Brain microvascular endothelial cell (primary cell): Measurements from ENCODE around the gene CPXM1.

Experiments used
- DNase-seq: peaks from one replicate; pipeline ENCODE4 v3.0.0-alpha.2; 2020
- H3K27ac ChIP-seq: fragments of 250-450 bp; sonication (Bioruptor Pico); 2 replicates; pipeline ENCODE4 v1.5.1; 2020; ENCODE audit warnings: mild to moderate bottlenecking, moderate library complexity
- H3K27me3 ChIP-seq: fragments of 250-450 bp; sonication (Bioruptor Pico); replicated peaks from 2 replicates; pipeline ENCODE4 v1.5.1; 2020; ENCODE audit warnings: mild to moderate bottlenecking
- H3K36me3 ChIP-seq: fragments of 250-450 bp; sonication (Bioruptor Pico); replicated peaks from 2 replicates; pipeline ENCODE4 v1.5.1; 2020; ENCODE audit warnings: mild to moderate bottlenecking
- H3K4me3 ChIP-seq: 2 replicates; pipeline ENCODE4 v1.5.1; 2011; ENCODE audit warnings: low read depth, mild to moderate bottlenecking, control low read depth, low read length, moderate library complexity
- in situ Hi-C: cut with HindIII; loops from 2 replicates; pipeline ENCODE4 v1.10.0; 2017; ENCODE audit warnings: low sequenced_read_pairs, low pct_ligation_motif_present
- TF ChIP-seq, protein P1 (sequence below): IDR thresholded peaks from 2 replicates; pipeline ENCODE4 v1.5.1; 2011; ENCODE audit warnings: low read depth, mild to moderate bottlenecking, moderate library complexity, low read length, control low read depth, inconsistent platforms; ENCODE audit errors: missing control alignments

CPXM1 gene

DNA sequence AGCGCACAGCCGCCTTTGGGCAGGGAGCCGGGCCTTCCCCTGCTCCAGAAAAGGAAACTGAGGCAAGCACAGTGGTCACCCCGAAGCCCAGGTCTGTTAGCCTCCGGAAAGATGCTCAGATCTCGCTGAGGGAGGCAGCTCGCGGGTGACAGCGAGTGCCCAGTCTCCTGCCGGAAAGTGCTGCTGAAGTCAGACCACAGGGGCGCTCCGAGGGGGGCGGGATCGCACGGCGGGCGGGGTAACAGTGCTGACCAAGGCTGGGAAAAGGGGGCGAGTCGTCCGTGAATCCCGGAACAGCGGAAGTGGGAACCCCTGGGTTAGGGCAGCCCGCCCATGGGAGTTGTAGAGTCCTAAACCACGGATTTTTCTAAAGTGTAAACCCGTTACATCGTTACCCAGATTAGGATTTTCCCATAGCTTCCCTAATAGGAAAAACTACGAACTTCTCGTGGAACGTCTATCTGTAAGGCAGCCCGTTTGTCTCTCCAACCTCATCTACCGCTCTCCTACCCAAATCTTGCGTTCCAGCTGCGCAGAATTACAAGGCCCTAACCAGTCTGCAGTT is 40.6 kb upstream of the CPXM1 start:
- Histone ChIP-seq H3K4me3 (peak overlapping the region; percentile 82), H3K27me3 (no peaks in the 10 kb centered on the region), H3K36me3 (peaks cover 2% of the 10 kb centered on the region), H3K27ac (peak overlapping the region; percentile 15)
- TF ChIP-seq, protein P1, sequence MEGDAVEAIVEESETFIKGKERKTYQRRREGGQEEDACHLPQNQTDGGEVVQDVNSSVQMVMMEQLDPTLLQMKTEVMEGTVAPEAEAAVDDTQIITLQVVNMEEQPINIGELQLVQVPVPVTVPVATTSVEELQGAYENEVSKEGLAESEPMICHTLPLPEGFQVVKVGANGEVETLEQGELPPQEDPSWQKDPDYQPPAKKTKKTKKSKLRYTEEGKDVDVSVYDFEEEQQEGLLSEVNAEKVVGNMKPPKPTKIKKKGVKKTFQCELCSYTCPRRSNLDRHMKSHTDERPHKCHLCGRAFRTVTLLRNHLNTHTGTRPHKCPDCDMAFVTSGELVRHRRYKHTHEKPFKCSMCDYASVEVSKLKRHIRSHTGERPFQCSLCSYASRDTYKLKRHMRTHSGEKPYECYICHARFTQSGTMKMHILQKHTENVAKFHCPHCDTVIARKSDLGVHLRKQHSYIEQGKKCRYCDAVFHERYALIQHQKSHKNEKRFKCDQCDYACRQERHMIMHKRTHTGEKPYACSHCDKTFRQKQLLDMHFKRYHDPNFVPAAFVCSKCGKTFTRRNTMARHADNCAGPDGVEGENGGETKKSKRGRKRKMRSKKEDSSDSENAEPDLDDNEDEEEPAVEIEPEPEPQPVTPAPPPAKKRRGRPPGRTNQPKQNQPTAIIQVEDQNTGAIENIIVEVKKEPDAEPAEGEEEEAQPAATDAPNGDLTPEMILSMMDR: no peak
- in situ Hi-C loops: no loop called here
- peak; percentile 62 for DNase-seq

- in situ Hi-C loops: no loop called here
- DNase-seq: peak; percentile 83
- TF ChIP-seq, protein P1: no peak
- Histone ChIP-seq H3K27me3 (no peaks in the 10 kb centered on the region), H3K4me3 (peak within 1 kb of the TSS; percentile 82), H3K27ac (peak within 1 kb of the TSS; percentile 90), H3K36me3 (peaks cover 2% of the 10 kb centered on the region)
Measured at GRCh38 chr20:2840138-2840966, 39.9 kb upstream of the CPXM1 start, which contains the start of the genes PCED1A and VPS16. TSS of gene PCED1A (minus strand) at chr20:2840655. CDS start at chr20:2839912, 743 bp downstream. TSS of gene VPS16 (plus strand) at chr20:2840745. CDS start at chr20:2840775, 30 bp downstream.

DNA sequence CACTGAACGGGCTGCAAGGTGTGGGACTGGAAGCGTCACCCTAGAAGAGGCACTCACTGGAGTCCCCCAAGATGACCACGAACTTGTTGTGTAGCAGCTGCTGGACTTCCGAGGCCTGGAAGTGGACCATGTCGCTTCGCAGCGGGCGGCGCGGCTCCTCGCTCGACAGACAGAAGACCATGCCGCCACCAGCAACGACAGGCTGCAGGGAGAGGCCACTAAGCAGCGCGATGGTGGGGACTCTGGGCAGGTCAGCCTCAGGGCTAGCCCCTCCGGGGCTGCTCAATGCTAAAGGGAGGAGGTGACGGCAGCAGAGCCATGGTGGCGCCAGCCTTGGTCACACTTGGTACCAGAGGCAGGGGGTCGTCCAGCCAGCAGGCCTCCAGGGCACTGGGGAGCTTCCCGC is 39.3 kb upstream of the CPXM1 start:
- peaks cover 2% of the 10 kb centered on the region for H3K36me3 ChIP-seq
- H3K4me3 ChIP-seq: peak overlapping the region; percentile 82
- TF ChIP-seq, protein P1: no peak

DNA sequence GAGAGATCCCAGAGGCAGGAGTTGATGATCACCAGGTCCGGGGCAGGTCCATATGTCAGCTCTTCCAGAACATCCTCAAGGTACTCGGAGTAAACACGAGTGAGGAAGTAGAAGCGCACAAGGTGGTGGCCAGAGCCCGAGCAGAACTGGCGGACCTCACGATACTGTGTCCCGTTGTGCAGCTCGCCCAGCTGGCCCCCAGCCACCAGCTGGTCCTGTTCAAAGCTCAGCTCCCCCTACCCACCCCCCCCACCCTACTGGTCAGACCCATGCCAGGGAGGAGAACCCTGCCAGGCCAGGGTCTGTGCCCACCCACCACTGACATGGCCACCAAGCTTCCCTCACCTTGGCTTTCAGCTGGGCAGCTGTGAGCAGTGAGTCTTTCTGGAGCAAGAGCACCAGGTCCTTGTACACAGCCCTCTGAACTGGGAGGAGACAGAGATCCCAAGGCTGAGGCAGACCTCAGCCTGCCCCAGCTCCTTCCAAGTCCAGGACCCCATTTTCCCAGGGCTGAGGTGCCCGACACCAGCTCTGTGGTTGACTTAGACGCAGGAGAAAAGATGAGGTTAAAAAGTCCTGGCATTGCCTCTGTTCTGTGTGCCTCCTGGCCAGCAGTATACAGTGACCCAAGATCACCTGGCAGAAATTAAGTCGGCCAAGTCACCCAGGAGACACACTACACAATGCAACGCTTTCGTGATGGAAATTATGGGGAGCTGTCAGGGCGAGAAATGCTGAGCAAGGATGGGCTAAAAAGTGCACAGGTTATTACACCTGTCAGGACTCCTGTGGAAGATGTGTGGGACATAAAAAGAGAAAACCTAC is 38.6 kb upstream of the CPXM1 start:
- H3K4me3 ChIP-seq: no peak overlapping the region
- TF ChIP-seq, protein P1: no peak

More for the DNA sequence above, 39.3 kb upstream of the CPXM1 start:
- Histone ChIP-seq H3K27me3 (no peaks in the 10 kb centered on the region), H3K27ac (no peak overlapping the region)
- DNase-seq: no peak
- in situ Hi-C loops: no loop called here

DNA sequence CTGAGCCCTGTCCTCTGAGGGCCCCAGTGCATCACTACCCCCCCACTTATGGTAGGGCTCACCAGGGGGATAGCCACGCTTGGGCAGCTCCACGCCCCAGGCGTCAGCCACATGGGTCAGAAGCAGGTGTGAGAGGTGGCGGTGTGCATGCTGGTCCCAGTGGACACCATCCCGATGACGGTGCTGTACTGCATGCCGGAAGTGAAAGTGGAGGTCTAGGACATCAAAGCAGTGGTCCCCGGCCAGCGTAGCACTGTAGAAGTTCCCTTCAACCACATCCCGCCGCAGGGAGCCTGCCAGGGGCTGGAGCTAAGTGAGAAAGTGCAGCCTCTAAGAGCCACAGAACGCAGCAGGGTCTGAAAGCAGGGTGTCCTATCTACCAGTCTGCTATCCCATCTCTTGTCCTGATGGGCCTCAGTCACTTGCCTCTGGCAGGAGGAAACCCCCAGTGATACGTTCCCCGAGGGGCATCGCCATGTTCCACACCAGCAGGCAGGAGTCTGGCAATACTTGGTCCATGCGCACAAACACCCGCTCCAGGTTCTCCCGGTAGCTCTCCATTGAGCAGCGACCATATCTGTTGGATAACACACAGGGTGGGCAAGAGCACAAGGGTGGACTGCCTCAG is 37.9 kb upstream of the CPXM1 start:
- TF ChIP-seq, protein P1: no peak
- no peak for DNase-seq
- Histone ChIP-seq H3K27ac (no peak overlapping the region), H3K4me3 (no peak overlapping the region), H3K36me3 (peaks cover 2% of the 10 kb centered on the region), H3K27me3 (no peaks in the 10 kb centered on the region)
- in situ Hi-C loops: no loop called here

More for the DNA sequence above, 38.6 kb upstream of the CPXM1 start:
- H3K36me3 ChIP-seq: peaks cover 2% of the 10 kb centered on the region
- no peak for DNase-seq
- H3K27me3 ChIP-seq: no peaks in the 10 kb centered on the region
- in situ Hi-C loops: no loop called here
- no peak overlapping the region for H3K27ac ChIP-seq
